ENCODE data around the gene DIDO1. TPM values are rescaled to one million over a fixed set of nuclear protein-coding genes. Genes with fewer than 3 reads are reported as not detected.

Gene DIDO1
- total RNA-seq, 2 experiments from 2014 or later, result 65.1 to 70.6 TPM

- H3K4me2 ChIP-seq (ENCODE audit: low read length), result no peak overlapping the region
- peaks cover 14% of the 10 kb centered on the region; the same call in 1 of the 2 replicates for H3K36me3 ChIP-seq (ENCODE audit: insufficient read depth, low read length)
- H3K4me3 ChIP-seq (ENCODE audit: low read depth, low read length, poor library complexity, severe bottlenecking), result no peak overlapping the region
- H2AFZ ChIP-seq (ENCODE audit: low read length), result no peak overlapping the region
- intact Hi-C loops (cut with micrococcal nuclease; ENCODE audit: unreplicated experiment), result no loop called here
- no peaks in the 10 kb centered on the region for H4K20me1 ChIP-seq (ENCODE audit: insufficient read depth, low read length)
- ChIA-PET POLR2A (no interaction called here), CTCF (ENCODE audit: unreplicated experiment) (no interaction called here)
- H3K79me2 ChIP-seq (ENCODE audit: insufficient read depth, low read depth, low read length), result no peaks in the 10 kb centered on the region
- H3K9me2 ChIP-seq (ENCODE audit: insufficient read depth, low read length), result no peaks in the 10 kb centered on the region
- BruUV-seq (replicated peaks), result no TSS peak
- H3K27ac ChIP-seq (ENCODE audit: low read depth, low read length, poor library complexity, severe bottlenecking), result no peak overlapping the region
- H3K4me1 ChIP-seq (ENCODE audit: insufficient read depth, low read length, poor library complexity, severe bottlenecking), result peaks cover 9% of the 10 kb centered on the region
- no peaks in the 10 kb centered on the region for H3K9me3 ChIP-seq (ENCODE audit: low read length)
- TF ChIP-seq CTCF (conservative IDR thresholded peaks at IDR 0.05; ENCODE audit: low read length) (no peak), EZH2phosphoT487 (IDR thresholded peaks at IDR 0.05; ENCODE audit: borderline replicate concordance, low read depth, low read length) (no peak)
- no peak for DNase-seq (ENCODE audit: low spot score)
Measured at GRCh38 chr20:62845416-62846160, 80.7 kb downstream of the DIDO1 start.

- Histone ChIP-seq H3K36me3 (ENCODE audit: insufficient read depth, low read length) (peaks cover 10% of the 10 kb centered on the region; the same call in 1 of the 2 replicates), H3K4me3 (ENCODE audit: low read depth, low read length, poor library complexity, severe bottlenecking) (no peak overlapping the region), H3K9me3 (ENCODE audit: low read length) (no peaks in the 10 kb centered on the region), H3K79me2 (ENCODE audit: insufficient read depth, low read depth, low read length) (no peaks in the 10 kb centered on the region), H3K27ac (ENCODE audit: low read depth, low read length, poor library complexity, severe bottlenecking) (no peak overlapping the region), H3K4me2 (ENCODE audit: low read length) (no peak overlapping the region), H2AFZ (ENCODE audit: low read length) (no peak overlapping the region), H4K20me1 (ENCODE audit: insufficient read depth, low read length) (no peaks in the 10 kb centered on the region), H3K4me1 (ENCODE audit: insufficient read depth, low read length, poor library complexity, severe bottlenecking) (peaks cover 7% of the 10 kb centered on the region), H3K9me2 (ENCODE audit: insufficient read depth, low read length) (no peaks in the 10 kb centered on the region)
- TF ChIP-seq CTCF (conservative IDR thresholded peaks at IDR 0.05; ENCODE audit: low read length), result no peak
- TF ChIP-seq EZH2phosphoT487 (IDR thresholded peaks at IDR 0.05; ENCODE audit: borderline replicate concordance, low read depth, low read length), result no peak
- intact Hi-C loops (cut with micrococcal nuclease; ENCODE audit: unreplicated experiment), result no loop called here
- DNase-seq (ENCODE audit: low spot score), result no peak
- ChIA-PET POLR2A (interaction anchor here (0.7 kb wide), 1 partner anchor 17 kb away, joined by 3 read pairs; the partner anchor contains the start of gene TCFL5), CTCF (ENCODE audit: unreplicated experiment) (no interaction called here)
- BruUV-seq (replicated peaks), result no TSS peak
Measured at GRCh38 chr20:62844182-62844581, 82.1 kb downstream of the DIDO1 start.

GRCh38 chr20:62843656-62844055 lies 82.6 kb downstream of the DIDO1 start:
- POLR2A ChIA-PET, result no interaction called here
- Histone ChIP-seq H3K79me2 (ENCODE audit: insufficient read depth, low read depth, low read length) (no peaks in the 10 kb centered on the region), H3K9me3 (ENCODE audit: low read length) (no peaks in the 10 kb centered on the region), H3K9me2 (ENCODE audit: insufficient read depth, low read length) (no peaks in the 10 kb centered on the region), H3K4me3 (ENCODE audit: low read depth, low read length, poor library complexity, severe bottlenecking) (no peak overlapping the region), H3K4me2 (ENCODE audit: low read length) (no peak overlapping the region), H3K36me3 (ENCODE audit: insufficient read depth, low read length) (peaks cover 10% of the 10 kb centered on the region; the same call in 1 of the 2 replicates), H3K27ac (ENCODE audit: low read depth, low read length, poor library complexity, severe bottlenecking) (no peak overlapping the region), H4K20me1 (ENCODE audit: insufficient read depth, low read length) (no peaks in the 10 kb centered on the region), H2AFZ (ENCODE audit: low read length) (no peak overlapping the region), H3K4me1 (ENCODE audit: insufficient read depth, low read length, poor library complexity, severe bottlenecking) (peaks cover 2% of the 10 kb centered on the region)
- intact Hi-C loops (cut with micrococcal nuclease; ENCODE audit: unreplicated experiment), result no loop called here
- CTCF ChIA-PET (ENCODE audit: unreplicated experiment), result no interaction called here
- TF ChIP-seq CTCF (conservative IDR thresholded peaks at IDR 0.05; ENCODE audit: low read length), result no peak
- TF ChIP-seq EZH2phosphoT487 (IDR thresholded peaks at IDR 0.05; ENCODE audit: borderline replicate concordance, low read depth, low read length), result no peak
- BruUV-seq (replicated peaks), result no TSS peak
- DNase-seq (ENCODE audit: low spot score), result no peak
